Large intestine (tissue), 3 donors: ENCODE results near the gene TCF7L2. TPM values are rescaled to one million over a fixed set of nuclear protein-coding genes. Genes with fewer than 3 reads are reported as not detected.

ENCODE experiments used
- DNase-seq, 2 donors: peaks; one replicate each; pipeline versions ENCODE4 v3.0.0 to v3.0.0-alpha.2; 2013
- H3K27ac ChIP-seq: one replicate; pipeline ENCODE4 v1.5.1; 2013; ENCODE audit warnings: low read length
- H3K27me3 ChIP-seq: 2 replicates; pipeline ENCODE4 v1.6.1; 2013; ENCODE audit warnings: low read length; ENCODE audit not compliant: control insufficient read depth, insufficient read depth
- H3K36me3 ChIP-seq: 2 replicates; pipeline ENCODE4 v1.6.1; 2013; ENCODE audit warnings: low read length; ENCODE audit not compliant: control insufficient read depth, insufficient read depth
- H3K4me1 ChIP-seq: one replicate; pipeline ENCODE4 v1.6.1; 2013; ENCODE audit warnings: low read length; ENCODE audit not compliant: control insufficient read depth, insufficient read depth
- H3K4me3 ChIP-seq: one replicate; pipeline ENCODE4 v1.5.1; 2013; ENCODE audit warnings: low read length
- H3K9me3 ChIP-seq: one replicate; pipeline ENCODE4 v1.6.1; 2013; ENCODE audit warnings: mild to moderate bottlenecking, low read depth, low read length, moderate library complexity; ENCODE audit not compliant: control insufficient read depth
- WGBS: methylation state at CpG from one replicate; pipeline ENCODE4 v1.1.5; 2013; ENCODE audit warnings: low lambda C conversion rate; ENCODE audit not compliant: insufficient coverage; 5-methylcytosine and 5-hydroxymethylcytosine counted together
- polyA plus RNA-seq: library from polyadenylated mRNA; unstranded; fragments of 120-200 nt; gene quantifications from one replicate; pipeline ENCODE4 v1.2.1, GENCODE V29; 2013

TCF7L2 gene
- polyA plus RNA-seq, 1 donor, result 48.2 TPM

GRCh38 chr10:112989826-112990225 lies 39.8 kb downstream of the TCF7L2 start:
- Histone ChIP-seq H3K27ac (no peak overlapping the region), H3K36me3 (peaks cover 32% of the 10 kb centered on the region), H3K27me3 (no peaks in the 10 kb centered on the region), H3K9me3 (no peaks in the 10 kb centered on the region), H3K4me3 (no peak overlapping the region), H3K4me1 (no peaks in the 10 kb centered on the region)
- WGBS, result no CpG with 5 or more reads among the region's 5 CpGs
- no peak for DNase-seq

DNA sequence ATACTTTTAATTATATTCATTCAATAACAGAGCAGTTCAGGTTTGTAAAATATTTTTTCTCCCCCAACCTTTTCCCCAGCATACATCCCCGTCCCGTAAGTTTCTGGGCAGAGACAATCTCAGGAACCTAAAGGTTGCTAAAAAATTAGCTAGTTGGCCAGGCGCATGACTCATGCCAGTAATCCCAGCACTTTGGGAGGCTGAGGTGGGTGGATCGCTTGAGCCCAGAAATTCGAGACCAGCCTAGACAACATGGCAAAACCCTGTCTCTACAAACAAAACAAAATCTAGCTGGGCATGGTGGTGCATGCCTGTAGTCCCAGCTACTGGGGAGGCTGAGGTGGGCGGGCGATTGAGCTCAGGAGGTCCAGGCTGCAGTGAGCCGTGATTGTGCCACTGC lies 40.2 kb downstream of the TCF7L2 start:
- no peak overlapping the region for H3K27ac ChIP-seq
- WGBS, result no CpG with 5 or more reads among the region's 8 CpGs
- no peaks in the 10 kb centered on the region for H3K9me3 ChIP-seq
- H3K36me3 ChIP-seq, result peaks cover 35% of the 10 kb centered on the region
- no peaks in the 10 kb centered on the region for H3K4me1 ChIP-seq
- no peak for DNase-seq
- H3K4me3 ChIP-seq, result no peak overlapping the region
- no peaks in the 10 kb centered on the region for H3K27me3 ChIP-seq

- WGBS, result no CpG with 5 or more reads among the region's 19 CpGs
- Histone ChIP-seq H3K4me3 (no peak overlapping the region), H3K9me3 (no peaks in the 10 kb centered on the region), H3K27ac (no peak overlapping the region), H3K27me3 (no peaks in the 10 kb centered on the region), H3K4me1 (no peaks in the 10 kb centered on the region), H3K36me3 (peaks cover 49% of the 10 kb centered on the region)
- peak in 1 of 2 donors; percentile 16 for DNase-seq
These were observed 41.9 kb downstream of the TCF7L2 start for GRCh38 chr10:112991888-112992491.

DNA sequence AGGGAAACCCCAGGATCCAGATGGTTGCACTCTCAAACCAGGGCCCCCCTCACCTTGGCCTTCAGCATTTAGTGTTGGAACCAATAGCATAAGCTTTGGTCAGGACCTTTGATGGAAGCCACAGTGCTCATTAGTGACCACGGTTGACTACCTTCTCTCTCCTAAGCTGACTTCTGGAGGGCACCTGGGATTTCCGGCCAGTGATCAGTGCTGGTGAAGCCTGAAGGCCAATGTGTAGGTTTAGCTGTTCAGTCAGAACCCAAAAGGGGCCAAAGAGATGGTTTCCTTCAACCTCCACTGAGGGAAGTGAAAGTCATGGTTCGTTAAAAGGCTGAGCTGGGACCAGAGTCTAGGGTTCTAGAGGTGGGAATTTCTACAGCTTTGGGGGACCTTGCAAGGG lies 46.4 kb downstream of the TCF7L2 start:
- Histone ChIP-seq H3K27me3 (no peaks in the 10 kb centered on the region), H3K4me3 (no peak overlapping the region), H3K9me3 (no peaks in the 10 kb centered on the region), H3K4me1 (peaks cover 21% of the 10 kb centered on the region), H3K36me3 (peaks cover 42% of the 10 kb centered on the region), H3K27ac (no peak overlapping the region)
- DNase-seq, result no peak
- WGBS, result no CpG with 5 or more reads among the region's 3 CpGs

GRCh38 chr10:112999102-112999501 lies 49.1 kb downstream of the TCF7L2 start:
- no CpG with 5 or more reads among the region's 4 CpGs for whole genome bisulfite sequencing
- Histone ChIP-seq H3K27ac (no peak overlapping the region), H3K36me3 (peaks cover 30% of the 10 kb centered on the region), H3K4me1 (peaks cover 41% of the 10 kb centered on the region), H3K27me3 (no peaks in the 10 kb centered on the region), H3K9me3 (no peaks in the 10 kb centered on the region), H3K4me3 (no peak overlapping the region)
- DNase-seq, result no peak

GRCh38 chr10:113000442-113000841 lies 50.4 kb downstream of the TCF7L2 start:
- no peak for DNase-seq
- no peaks in the 10 kb centered on the region for H3K9me3 ChIP-seq
- H3K36me3 ChIP-seq, result peaks cover 28% of the 10 kb centered on the region
- no peaks in the 10 kb centered on the region for H3K27me3 ChIP-seq
- WGBS, result no CpG with 5 or more reads among the region's 6 CpGs
- no peak overlapping the region for H3K4me3 ChIP-seq
- peaks cover 42% of the 10 kb centered on the region for H3K4me1 ChIP-seq
- no peak overlapping the region for H3K27ac ChIP-seq

DNA sequence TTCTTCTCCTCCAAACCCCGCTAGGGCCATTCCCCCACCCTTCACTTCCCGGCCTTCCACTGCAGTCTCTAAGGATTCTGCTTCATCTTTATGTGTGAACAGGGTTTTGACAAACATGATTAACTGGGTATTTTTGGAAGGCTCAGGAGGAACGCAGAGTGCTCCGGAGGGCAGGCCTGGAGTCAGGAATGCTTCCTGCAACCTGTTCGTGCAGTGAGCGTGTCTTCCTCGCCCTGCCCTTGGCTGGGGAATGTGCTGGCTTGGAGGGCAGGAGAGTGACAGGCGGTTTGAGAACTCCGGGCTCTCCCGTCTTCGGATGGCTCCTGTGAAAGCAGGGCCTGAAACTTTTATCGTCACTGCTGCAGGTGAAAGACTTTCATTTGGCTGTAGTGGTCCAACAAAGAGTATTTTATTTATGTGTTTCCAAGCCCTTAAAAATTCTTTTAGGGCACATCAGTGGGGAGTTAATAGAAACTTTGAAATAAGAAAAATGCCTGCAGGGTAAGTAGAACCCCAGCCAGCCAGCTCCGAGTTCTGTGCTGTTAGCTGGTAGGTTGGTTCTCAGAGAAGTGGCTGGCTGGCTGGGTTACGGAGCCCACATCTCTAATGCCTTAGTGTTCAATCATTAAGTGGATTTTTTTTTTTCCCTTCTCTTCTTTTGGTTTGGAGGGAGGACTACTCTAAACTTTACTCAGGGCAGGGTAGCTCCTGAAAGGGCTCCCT lies 51.0 kb downstream of the TCF7L2 start:
- Histone ChIP-seq H3K4me3 (no peak overlapping the region), H3K27ac (peak overlapping the region; percentile 34), H3K36me3 (peaks cover 23% of the 10 kb centered on the region), H3K4me1 (peaks cover 42% of the 10 kb centered on the region), H3K9me3 (no peaks in the 10 kb centered on the region), H3K27me3 (no peaks in the 10 kb centered on the region)
- DNase-seq, result peak; percentile 25 to 34
- WGBS, result 20% methylated on average over 2 of the region's 14 CpGs

DNA sequence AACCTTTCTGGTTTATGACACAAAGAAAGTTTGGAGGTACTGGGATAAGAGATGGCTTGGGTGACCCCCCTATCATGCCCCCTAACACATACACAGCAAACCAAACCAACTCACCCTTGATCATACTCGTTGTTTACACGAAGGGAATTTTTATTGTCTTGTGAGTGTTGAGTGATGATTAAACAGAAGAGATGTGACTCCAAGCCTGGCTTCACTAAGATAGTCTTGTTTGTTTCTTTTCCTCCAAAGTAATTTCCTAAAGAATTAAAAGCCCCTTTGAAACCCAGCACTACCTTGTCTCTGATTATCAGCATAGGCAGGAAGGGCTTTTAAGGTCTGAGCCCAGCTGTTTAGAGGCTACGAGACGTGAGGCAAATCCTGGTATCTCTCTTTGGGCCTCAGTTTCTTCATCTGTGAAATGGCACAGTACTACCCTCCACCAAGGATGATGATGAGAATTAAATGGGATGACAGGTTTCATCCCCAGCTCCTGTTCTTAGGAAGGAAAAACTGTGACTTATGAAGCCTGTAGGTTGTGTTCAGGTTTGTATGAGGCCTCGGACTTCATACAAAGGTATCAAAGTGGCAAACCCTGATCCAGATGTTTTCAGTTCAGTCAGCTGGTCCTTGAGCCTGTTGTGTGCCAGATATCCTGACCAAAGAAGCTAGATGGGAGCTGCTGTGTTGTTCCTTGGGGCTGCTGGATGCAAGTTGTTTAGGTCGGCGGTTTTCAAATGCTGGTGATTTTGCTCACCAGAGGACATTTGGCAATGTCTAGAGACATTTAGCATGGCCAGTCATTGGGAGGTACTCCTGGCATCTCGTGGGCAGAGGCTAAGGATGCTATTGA lies 51.8 kb downstream of the TCF7L2 start:
- WGBS, result no CpG with 5 or more reads among the region's 8 CpGs
- Histone ChIP-seq H3K9me3 (no peaks in the 10 kb centered on the region), H3K27me3 (no peaks in the 10 kb centered on the region), H3K27ac (peak overlapping the region; percentile 34), H3K36me3 (peaks cover 18% of the 10 kb centered on the region), H3K4me3 (no peak overlapping the region), H3K4me1 (peaks cover 49% of the 10 kb centered on the region)
- DNase-seq, result no peak

DNA sequence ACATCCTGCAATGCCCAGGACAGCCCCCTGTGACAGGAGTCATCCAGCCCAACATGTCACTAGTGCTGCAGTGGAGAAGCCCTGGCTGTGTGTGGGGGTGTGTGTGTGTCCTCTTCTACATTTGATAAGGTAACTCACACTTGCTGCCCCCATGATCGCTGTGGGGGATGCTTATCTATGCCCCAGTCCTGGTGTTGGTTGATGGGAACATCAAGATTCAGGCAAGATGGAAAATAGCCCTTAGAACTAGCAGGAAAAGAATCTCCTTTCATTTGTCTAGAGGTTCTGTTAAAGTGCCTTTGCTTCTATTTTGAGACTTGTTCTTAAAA lies 52.4 kb downstream of the TCF7L2 start:
- Histone ChIP-seq H3K27ac (no peak overlapping the region), H3K4me1 (peaks cover 52% of the 10 kb centered on the region), H3K36me3 (peaks cover 15% of the 10 kb centered on the region), H3K4me3 (no peak overlapping the region), H3K27me3 (no peaks in the 10 kb centered on the region), H3K9me3 (no peaks in the 10 kb centered on the region)
- WGBS, result no CpG with 5 or more reads among the region's 1 CpG
- no peak for DNase-seq

DNA sequence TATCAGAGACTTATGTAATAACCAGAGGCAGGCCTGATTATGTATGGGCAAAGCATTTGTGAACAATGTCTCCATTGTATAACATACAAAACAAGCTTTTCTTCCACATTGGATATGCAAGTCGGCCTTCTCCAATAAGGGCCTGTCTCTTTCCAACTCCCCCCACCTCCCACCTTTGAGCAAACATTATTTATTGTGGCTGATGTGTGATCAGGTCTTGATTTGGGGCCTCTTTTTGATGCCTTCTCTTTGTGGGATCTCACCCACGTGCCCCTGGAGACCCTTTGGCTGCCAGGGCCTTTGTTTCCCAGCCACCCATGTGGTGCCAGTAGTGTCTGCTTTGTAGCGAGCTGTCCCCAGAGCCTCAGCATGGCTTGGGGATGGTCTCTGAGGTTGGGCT lies 53.0 kb downstream of the TCF7L2 start:
- no peak overlapping the region for H3K4me3 ChIP-seq
- peaks cover 15% of the 10 kb centered on the region for H3K36me3 ChIP-seq
- H3K27me3 ChIP-seq, result no peaks in the 10 kb centered on the region
- no peak overlapping the region for H3K27ac ChIP-seq
- WGBS, result no CpG with 5 or more reads among the region's 3 CpGs
- H3K4me1 ChIP-seq, result peaks cover 57% of the 10 kb centered on the region
- H3K9me3 ChIP-seq, result no peaks in the 10 kb centered on the region
- no peak for DNase-seq
